HepG2 (cell line): ENCODE measurements around the gene FKBP10. TPM values are rescaled to one million over a fixed set of nuclear protein-coding genes. Genes with fewer than 3 reads are reported as not detected.
A peak's percentile ranks its signal among the peaks of the same experiment; 100 is the strongest.

Source experiments
- CHCHD3 ChIP-seq: sonication (generic); formaldehyde crosslinking; IDR thresholded peaks from 2 replicates; pipeline ENCODE4 v1.8.0; 2022; ENCODE audit warnings: mild to moderate bottlenecking, missing genetic modification reagents, moderate library complexity
- EED ChIP-seq: sonication (generic); formaldehyde crosslinking; IDR thresholded peaks from 2 replicates; pipeline ENCODE4 v1.5.0; 2020; ENCODE audit warnings: mild to moderate bottlenecking, missing genetic modification reagents
- ELF4 ChIP-seq: sonication (generic); formaldehyde crosslinking; IDR thresholded peaks from 2 replicates; pipeline ENCODE4 v1.5.0; 2020; ENCODE audit warnings: missing genetic modification reagents, mild to moderate bottlenecking, moderate library complexity, borderline replicate concordance
- GLI4 ChIP-seq: sonication (generic); formaldehyde crosslinking; IDR thresholded peaks from 2 replicates; pipeline ENCODE4 v1.5.1; 2020; ENCODE audit warnings: missing genetic modification reagents, mild to moderate bottlenecking, moderate library complexity, borderline replicate concordance
- JDP2 ChIP-seq: sonication (generic); formaldehyde crosslinking; IDR thresholded peaks from 2 replicates; pipeline ENCODE4 v1.8.1; 2022; ENCODE audit warnings: missing genetic modification reagents, borderline replicate concordance
- PLRG1 ChIP-seq: fragments of 450-650 bp; conservative IDR thresholded peaks from 2 replicates; pipeline ENCODE4 v1.6.1; 2016
- RORA ChIP-seq: sonication (generic); formaldehyde crosslinking; IDR thresholded peaks from 2 replicates; pipeline ENCODE4 v1.5.0; 2020; ENCODE audit warnings: mild to moderate bottlenecking, missing genetic modification reagents, moderate library complexity
- SP2 ChIP-seq: sonication (generic); formaldehyde crosslinking; IDR thresholded peaks from 2 replicates; pipeline ENCODE4 v1.5.1; 2020; ENCODE audit warnings: mild to moderate bottlenecking, missing genetic modification reagents
- ZNF263 ChIP-seq: sonication (generic); formaldehyde crosslinking; IDR thresholded peaks from 2 replicates; pipeline ENCODE4 v1.4.0; 2020; ENCODE audit warnings: missing genetic modification reagents
- ZNF382 ChIP-seq: sonication (generic); formaldehyde crosslinking; IDR thresholded peaks from 2 replicates; pipeline ENCODE4 v1.5.0; 2020; ENCODE audit warnings: missing genetic modification reagents, mild to moderate bottlenecking, borderline replicate concordance
- ZNF670 ChIP-seq: sonication (generic); formaldehyde crosslinking; IDR thresholded peaks from 2 replicates; pipeline ENCODE4 v1.8.0; 2022; ENCODE audit warnings: mild to moderate bottlenecking, missing genetic modification reagents, borderline replicate concordance
- ZNF761 ChIP-seq: sonication (generic); formaldehyde crosslinking; conservative IDR thresholded peaks from 2 replicates; pipeline ENCODE4 v1.4.0; 2020; ENCODE audit warnings: mild to moderate bottlenecking, missing genetic modification reagents
- ZNF776 ChIP-seq: sonication (generic); formaldehyde crosslinking; IDR thresholded peaks from 2 replicates; pipeline ENCODE4 v1.4.0; 2020; ENCODE audit warnings: mild to moderate bottlenecking, missing genetic modification reagents
- polyA plus RNA-seq, 8 experiments: library from polyadenylated mRNA; depleted of rRNA in 3 of 8; stranded (reverse) in 7 of 8; unstranded in 1 of 8; fragments of >200 nt; fragmentation: Illumina TruSeq in 4 of 8; extraction: Trizol in 4 of 8; gene quantifications; 2 replicates each; pipeline versions ENCODE4 v1.2.1 to v1.2.3, GENCODE V29; 2011 to 2016; ENCODE audit warnings: low read depth in 4 of 8, missing spikeins in 1 of 8, mixed read lengths in 1 of 8; ENCODE audit not compliant: insufficient read depth in 1 of 8
- total RNA-seq, 5 experiments: library from RNA; depleted of rRNA; stranded (reverse); fragments of >200 nt; fragmentation: Illumina TruSeq; extraction: Trizol; gene quantifications; 2 replicates each; pipeline ENCODE4 v1.2.3, GENCODE V29; 2016; ENCODE audit warnings: low read depth in 1 of 5
- TF ChIP-seq, protein P1 (sequence below): sonication (generic); formaldehyde crosslinking; IDR thresholded peaks from 2 replicates; pipeline ENCODE4 v1.5.0; 2020; ENCODE audit warnings: missing genetic modification reagents, mild to moderate bottlenecking, borderline replicate concordance
- TF ChIP-seq, protein P2 (sequence below): sonication (generic); formaldehyde crosslinking; IDR thresholded peaks from 2 replicates; pipeline ENCODE4 v1.5.1; 2020; ENCODE audit warnings: missing genetic modification reagents, mild to moderate bottlenecking, borderline replicate concordance
- TF ChIP-seq, protein P3 (sequence below): sonication (generic); formaldehyde crosslinking; IDR thresholded peaks from 2 replicates; pipeline ENCODE4 v1.8.0; 2022; ENCODE audit warnings: mild to moderate bottlenecking, missing genetic modification reagents
- TF ChIP-seq, protein P4 (sequence below): sonication (generic); formaldehyde crosslinking; IDR thresholded peaks from 2 replicates; pipeline ENCODE4 v1.8.0; 2022; ENCODE audit warnings: missing genetic modification reagents, mild to moderate bottlenecking, borderline replicate concordance
- TF ChIP-seq, protein P5 (sequence below): sonication (generic); formaldehyde crosslinking; IDR thresholded peaks from 2 replicates; pipeline ENCODE4 v1.5.1; 2020; ENCODE audit warnings: mild to moderate bottlenecking, missing genetic modification reagents, borderline replicate concordance
- TF ChIP-seq, protein P6 (sequence below): sonication (generic); formaldehyde crosslinking; IDR thresholded peaks from 2 replicates; pipeline ENCODE4 v1.8.1; 2023; ENCODE audit warnings: mild to moderate bottlenecking, moderate library complexity, missing genetic modification reagents
- TF ChIP-seq, protein P7 (sequence below): sonication (generic); formaldehyde crosslinking; IDR thresholded peaks from 2 replicates; pipeline ENCODE4 v1.8.1; 2022; ENCODE audit warnings: mild to moderate bottlenecking, missing genetic modification reagents

Gene FKBP10
- total and polyA plus RNA-seq, 2 of the 13 experiments (the other 11 are each of a cell fraction or from before 2014, with no cell fraction given), result 149 to 573 TPM

DNA sequence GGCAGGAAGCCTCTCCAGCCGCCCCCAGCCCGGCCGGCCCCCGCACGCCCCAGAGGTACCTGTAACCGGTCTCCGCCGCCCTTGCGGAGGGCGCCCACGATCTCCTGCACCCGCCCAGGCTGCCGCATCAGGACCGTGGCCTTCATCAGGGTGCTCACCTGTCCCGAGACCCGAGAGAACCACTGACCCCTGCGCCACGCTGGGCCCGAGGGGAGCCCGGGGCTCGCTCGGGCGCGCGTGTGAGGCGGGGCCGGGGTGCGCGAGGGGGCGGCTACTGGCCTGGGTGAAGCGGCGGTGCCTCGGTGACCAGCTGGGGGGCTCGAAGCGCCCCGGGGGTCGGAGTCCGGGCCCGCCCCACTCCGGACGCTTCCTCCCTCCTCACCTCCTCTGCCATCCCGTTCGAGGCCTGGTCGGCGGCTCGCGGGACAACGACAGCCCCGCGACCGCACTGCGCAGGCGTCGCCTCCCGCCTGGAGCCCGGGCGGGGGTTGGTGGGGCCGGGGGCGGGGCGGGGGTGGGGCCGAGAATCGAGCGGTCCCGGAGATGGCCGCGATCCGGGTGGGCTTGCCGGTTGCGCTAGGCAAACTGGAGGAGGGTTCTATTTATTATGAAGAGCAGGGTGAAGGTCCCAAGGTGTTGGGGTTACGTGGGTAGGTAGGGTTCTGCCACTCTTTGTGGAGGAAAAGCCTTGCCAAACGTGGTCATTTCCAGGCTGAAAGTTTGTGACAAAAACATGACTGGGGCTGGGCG lies 23.2 kb downstream of the FKBP10 start, which contains the start of gene NT5C3B (continued):
- TF ChIP-seq ZNF670 (CRISPR knock-in tag) (peak; percentile 7; the same call in 1 of the 2 replicates), PLRG1 (no peak), ZNF776 (CRISPR knock-in tag) (peak; percentile 87; the same call in 1 of the 2 replicates), ZNF263 (CRISPR knock-in tag) (no peak), GLI4 (CRISPR knock-in tag) (peak; percentile 70; the same call in 1 of the 2 replicates), ZNF761 (0 out of 2 replicates have a peak, but pooled peaks have one; percentile 62), SP2 (CRISPR knock-in tag) (no peak), RORA (no peak), ZNF382 (no peak), EED (CRISPR knock-in tag) (no peak; the same call in 1 of the 2 replicates), JDP2 (no peak), ELF4 (CRISPR knock-in tag) (no peak; the same call in 1 of the 2 replicates), CHCHD3 (CRISPR knock-in tag) (no peak)
- TF ChIP-seq, protein P1, sequence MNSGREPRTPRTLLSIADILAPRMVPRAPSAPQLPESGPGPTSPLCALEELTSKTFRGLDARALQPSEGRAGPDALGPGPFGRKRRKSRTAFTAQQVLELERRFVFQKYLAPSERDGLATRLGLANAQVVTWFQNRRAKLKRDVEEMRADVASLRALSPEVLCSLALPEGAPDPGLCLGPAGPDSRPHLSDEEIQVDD (CRISPR knock-in tag), result peak; percentile 25; the same call in 1 of the 2 replicates
- TF ChIP-seq, protein P2, sequence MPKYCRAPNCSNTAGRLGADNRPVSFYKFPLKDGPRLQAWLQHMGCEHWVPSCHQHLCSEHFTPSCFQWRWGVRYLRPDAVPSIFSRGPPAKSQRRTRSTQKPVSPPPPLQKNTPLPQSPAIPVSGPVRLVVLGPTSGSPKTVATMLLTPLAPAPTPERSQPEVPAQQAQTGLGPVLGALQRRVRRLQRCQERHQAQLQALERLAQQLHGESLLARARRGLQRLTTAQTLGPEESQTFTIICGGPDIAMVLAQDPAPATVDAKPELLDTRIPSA (CRISPR knock-in tag), result no peak
- TF ChIP-seq, protein P3, sequence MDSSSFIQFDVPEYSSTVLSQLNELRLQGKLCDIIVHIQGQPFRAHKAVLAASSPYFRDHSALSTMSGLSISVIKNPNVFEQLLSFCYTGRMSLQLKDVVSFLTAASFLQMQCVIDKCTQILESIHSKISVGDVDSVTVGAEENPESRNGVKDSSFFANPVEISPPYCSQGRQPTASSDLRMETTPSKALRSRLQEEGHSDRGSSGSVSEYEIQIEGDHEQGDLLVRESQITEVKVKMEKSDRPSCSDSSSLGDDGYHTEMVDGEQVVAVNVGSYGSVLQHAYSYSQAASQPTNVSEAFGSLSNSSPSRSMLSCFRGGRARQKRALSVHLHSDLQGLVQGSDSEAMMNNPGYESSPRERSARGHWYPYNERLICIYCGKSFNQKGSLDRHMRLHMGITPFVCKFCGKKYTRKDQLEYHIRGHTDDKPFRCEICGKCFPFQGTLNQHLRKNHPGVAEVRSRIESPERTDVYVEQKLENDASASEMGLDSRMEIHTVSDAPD (CRISPR knock-in tag), result no peak; the same call in 1 of the 2 replicates
- TF ChIP-seq, protein P4, sequence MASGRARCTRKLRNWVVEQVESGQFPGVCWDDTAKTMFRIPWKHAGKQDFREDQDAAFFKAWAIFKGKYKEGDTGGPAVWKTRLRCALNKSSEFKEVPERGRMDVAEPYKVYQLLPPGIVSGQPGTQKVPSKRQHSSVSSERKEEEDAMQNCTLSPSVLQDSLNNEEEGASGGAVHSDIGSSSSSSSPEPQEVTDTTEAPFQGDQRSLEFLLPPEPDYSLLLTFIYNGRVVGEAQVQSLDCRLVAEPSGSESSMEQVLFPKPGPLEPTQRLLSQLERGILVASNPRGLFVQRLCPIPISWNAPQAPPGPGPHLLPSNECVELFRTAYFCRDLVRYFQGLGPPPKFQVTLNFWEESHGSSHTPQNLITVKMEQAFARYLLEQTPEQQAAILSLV (CRISPR knock-in tag), result peak; percentile 77; the same call in 1 of the 2 replicates
- TF ChIP-seq, protein P5, sequence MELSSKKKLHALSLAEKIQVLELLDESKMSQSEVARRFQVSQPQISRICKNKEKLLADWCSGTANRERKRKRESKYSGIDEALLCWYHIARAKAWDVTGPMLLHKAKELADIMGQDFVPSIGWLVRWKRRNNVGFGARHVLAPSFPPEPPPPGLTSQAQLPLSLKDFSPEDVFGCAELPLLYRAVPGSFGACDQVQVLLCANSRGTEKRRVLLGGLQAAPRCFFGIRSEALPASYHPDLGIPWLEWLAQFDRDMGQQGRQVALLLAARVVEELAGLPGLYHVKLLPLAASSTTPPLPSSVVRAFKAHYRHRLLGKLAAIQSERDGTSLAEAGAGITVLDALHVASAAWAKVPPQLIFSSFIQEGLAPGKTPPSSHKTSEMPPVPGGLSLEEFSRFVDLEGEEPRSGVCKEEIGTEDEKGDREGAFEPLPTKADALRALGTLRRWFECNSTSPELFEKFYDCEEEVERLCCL (CRISPR knock-in tag), result no peak
- TF ChIP-seq, protein P6, sequence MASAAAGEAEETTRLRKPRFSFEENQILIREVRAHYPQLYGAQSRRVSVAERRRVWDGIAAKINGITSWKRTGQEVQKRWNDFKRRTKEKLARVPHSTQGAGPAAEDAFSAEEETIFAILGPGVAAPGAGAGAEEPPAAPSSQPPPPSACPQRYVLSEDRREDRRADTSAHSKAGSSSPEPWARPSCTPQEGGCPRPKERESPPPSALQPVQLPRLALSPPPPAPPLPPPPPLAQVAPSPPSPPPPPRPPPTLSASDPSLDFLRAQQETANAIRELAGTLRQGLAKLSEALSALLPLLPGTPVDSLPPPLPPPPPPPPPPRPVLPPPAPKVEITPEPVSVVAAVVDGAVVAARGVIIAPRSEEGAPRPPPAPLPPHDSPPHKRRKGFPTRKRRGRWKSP (CRISPR knock-in tag), result 0 out of 2 replicates have a peak, but pooled peaks have one; percentile 20
- TF ChIP-seq, protein P7, sequence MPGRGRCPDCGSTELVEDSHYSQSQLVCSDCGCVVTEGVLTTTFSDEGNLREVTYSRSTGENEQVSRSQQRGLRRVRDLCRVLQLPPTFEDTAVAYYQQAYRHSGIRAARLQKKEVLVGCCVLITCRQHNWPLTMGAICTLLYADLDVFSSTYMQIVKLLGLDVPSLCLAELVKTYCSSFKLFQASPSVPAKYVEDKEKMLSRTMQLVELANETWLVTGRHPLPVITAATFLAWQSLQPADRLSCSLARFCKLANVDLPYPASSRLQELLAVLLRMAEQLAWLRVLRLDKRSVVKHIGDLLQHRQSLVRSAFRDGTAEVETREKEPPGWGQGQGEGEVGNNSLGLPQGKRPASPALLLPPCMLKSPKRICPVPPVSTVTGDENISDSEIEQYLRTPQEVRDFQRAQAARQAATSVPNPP, result peak; percentile 56; the same call in 1 of the 2 replicates
